ENCODE results near the gene ARNT2.

GRCh38 chr15:80550219-80550907, 146.2 kb downstream of the ARNT2 start:
- no peak for TF ChIP-seq SPI1 (IDR thresholded peaks at IDR 0.05; ENCODE audit: low read depth, low read length)
- no peak for TF ChIP-seq TAF1 (IDR thresholded peaks at IDR 0.05; ENCODE audit: low read depth, low read length)
- TF ChIP-seq POLR2A (IDR thresholded peaks at IDR 0.05; ENCODE audit: low read depth, low read length), result no peak
